PC-9 (cell line): ENCODE measurements around the gene GALNT9. TPM values are rescaled to one million over a fixed set of nuclear protein-coding genes. Genes with fewer than 3 reads are reported as not detected.

Experiments used
- BruUV-seq: library from RNA; stranded (reverse); fragments of 400-500 nt; replicated peaks from 2 replicates; lab custom pipeline; 2021; lab: Mats Ljungman, UMichigan
- CTCF ChIA-PET: fragments of 300-600 bp; sonication (Branson Sonifier 250); formaldehyde crosslinking; loops from one replicate; lab custom pipeline; 2022; ENCODE audit warnings: antibody characterized with exemption; lab: Charles Lee
- POLR2A ChIA-PET: fragments of 300-600 bp; sonication (Branson Sonifier 250); formaldehyde crosslinking; loops from one replicate; lab custom pipeline; 2022; ENCODE audit warnings: antibody characterized with exemption; ENCODE audit not compliant: unreplicated experiment; lab: Charles Lee
- DNase-seq, 2 experiments: peaks; one replicate each; pipeline versions ENCODE4 v3.0.0 to v3.0.0-alpha.2; 2015 to 2022; ENCODE audit warnings: mixed read lengths in 1 of 2
- H2AFZ ChIP-seq: fragments of 200-600 bp; sonication (generic); 2 replicates; pipeline ENCODE4 v1.8.1; 2017; ENCODE audit warnings: antibody characterized with exemption
- H3F3A ChIP-seq: fragments of 200-600 bp; sonication (generic); 2 replicates; pipeline ENCODE4 v1.8.1; 2017; ENCODE audit warnings: antibody characterized with exemption, mild to moderate bottlenecking, low read depth; ENCODE audit not compliant: insufficient read depth
- H3K27ac ChIP-seq: fragments of 200-600 bp; sonication (generic); 2 replicates; pipeline ENCODE4 v1.6.1; 2016; ENCODE audit warnings: mixed run types
- H3K27me3 ChIP-seq: fragments of 200-600 bp; sonication (generic); 2 replicates; pipeline ENCODE4 v1.6.1; 2016; ENCODE audit warnings: low read depth, mixed run types; ENCODE audit not compliant: insufficient read depth
- H3K36me3 ChIP-seq: fragments of 200-600 bp; sonication (generic); 2 replicates; pipeline ENCODE4 v1.6.1; 2016; ENCODE audit warnings: low read depth, mixed run types
- H3K4me1 ChIP-seq: fragments of 200-600 bp; sonication (generic); replicated peaks from 2 replicates; pipeline ENCODE4 v1.6.1; 2016; ENCODE audit warnings: mixed run types; ENCODE audit not compliant: insufficient read depth
- H3K4me2 ChIP-seq: fragments of 200-600 bp; sonication (generic); 2 replicates; pipeline ENCODE4 v1.6.1; 2017; ENCODE audit warnings: mixed run types
- H3K4me3 ChIP-seq: fragments of 200-600 bp; sonication (generic); 2 replicates; pipeline ENCODE4 v1.6.1; 2016; ENCODE audit warnings: mixed run types
- H3K79me2 ChIP-seq: fragments of 200-600 bp; sonication (generic); 2 replicates; pipeline ENCODE4 v1.6.1; 2017; ENCODE audit warnings: low read depth, mixed run types
- H3K9me2 ChIP-seq: fragments of 200-600 bp; sonication (generic); 2 replicates; pipeline ENCODE4 v1.8.1; 2017; ENCODE audit warnings: mild to moderate bottlenecking; ENCODE audit not compliant: insufficient read depth
- H3K9me3 ChIP-seq: fragments of 200-600 bp; sonication (generic); 2 replicates; pipeline ENCODE4 v1.8.1; 2016; ENCODE audit warnings: low read depth; ENCODE audit not compliant: insufficient read depth
- H4K20me1 ChIP-seq: fragments of 200-600 bp; sonication (generic); 2 replicates; pipeline ENCODE4 v1.8.1; 2017; ENCODE audit not compliant: insufficient read depth
- EZH2 ChIP-seq: fragments of 200-600 bp; sonication (generic); IDR thresholded peaks from 2 replicates; pipeline ENCODE4 v1.8.0; 2017; ENCODE audit warnings: antibody characterized with exemption, low read depth
- intact Hi-C: fragments of 100-400 bp; cut with micrococcal nuclease; formaldehyde crosslinking; loops from one replicate; pipeline ENCODE4 v1.10.0; 2022; ENCODE audit not compliant: unreplicated experiment
- total RNA-seq: library from RNA; stranded (reverse); gene quantifications from 2 replicates; pipeline ENCODE4 v1.2.3, GENCODE V29; 2021
- TF ChIP-seq, protein P1 (sequence below): fragments of 200-600 bp; sonication (generic); conservative IDR thresholded peaks from 2 replicates; pipeline ENCODE4 v1.6.1; 2017; ENCODE audit warnings: mixed run types, antibody characterized with exemption, mild to moderate bottlenecking, moderate library complexity

GALNT9 gene
- total RNA-seq, 1 experiment from 2014 or later = 11.2 TPM

- Histone ChIP-seq H3F3A (no peaks in the 10 kb centered on the region), H3K27ac (no peak overlapping the region), H4K20me1 (no peaks in the 10 kb centered on the region; the same call in 1 of the 2 replicates), H3K79me2 (no peaks in the 10 kb centered on the region), H2AFZ (no peak overlapping the region), H3K4me1 (no peaks in the 10 kb centered on the region), H3K4me3 (no peak overlapping the region), H3K4me2 (no peak overlapping the region), H3K9me2 (no peaks in the 10 kb centered on the region), H3K36me3 (no peaks in the 10 kb centered on the region), H3K27me3 (peaks cover 87% of the 10 kb centered on the region), H3K9me3 (no peaks in the 10 kb centered on the region)
- intact Hi-C loops = no loop called here
- TF ChIP-seq EZH2 = no peak
- TF ChIP-seq, protein P1, sequence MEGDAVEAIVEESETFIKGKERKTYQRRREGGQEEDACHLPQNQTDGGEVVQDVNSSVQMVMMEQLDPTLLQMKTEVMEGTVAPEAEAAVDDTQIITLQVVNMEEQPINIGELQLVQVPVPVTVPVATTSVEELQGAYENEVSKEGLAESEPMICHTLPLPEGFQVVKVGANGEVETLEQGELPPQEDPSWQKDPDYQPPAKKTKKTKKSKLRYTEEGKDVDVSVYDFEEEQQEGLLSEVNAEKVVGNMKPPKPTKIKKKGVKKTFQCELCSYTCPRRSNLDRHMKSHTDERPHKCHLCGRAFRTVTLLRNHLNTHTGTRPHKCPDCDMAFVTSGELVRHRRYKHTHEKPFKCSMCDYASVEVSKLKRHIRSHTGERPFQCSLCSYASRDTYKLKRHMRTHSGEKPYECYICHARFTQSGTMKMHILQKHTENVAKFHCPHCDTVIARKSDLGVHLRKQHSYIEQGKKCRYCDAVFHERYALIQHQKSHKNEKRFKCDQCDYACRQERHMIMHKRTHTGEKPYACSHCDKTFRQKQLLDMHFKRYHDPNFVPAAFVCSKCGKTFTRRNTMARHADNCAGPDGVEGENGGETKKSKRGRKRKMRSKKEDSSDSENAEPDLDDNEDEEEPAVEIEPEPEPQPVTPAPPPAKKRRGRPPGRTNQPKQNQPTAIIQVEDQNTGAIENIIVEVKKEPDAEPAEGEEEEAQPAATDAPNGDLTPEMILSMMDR = no peak
- POLR2A ChIA-PET = no interaction called here
- no TSS peak for BruUV-seq
- no peak for DNase-seq
- CTCF ChIA-PET = no interaction called here
These were observed 51.9 kb downstream of the GALNT9 start for GRCh38 chr12:132277374-132277941.

DNA sequence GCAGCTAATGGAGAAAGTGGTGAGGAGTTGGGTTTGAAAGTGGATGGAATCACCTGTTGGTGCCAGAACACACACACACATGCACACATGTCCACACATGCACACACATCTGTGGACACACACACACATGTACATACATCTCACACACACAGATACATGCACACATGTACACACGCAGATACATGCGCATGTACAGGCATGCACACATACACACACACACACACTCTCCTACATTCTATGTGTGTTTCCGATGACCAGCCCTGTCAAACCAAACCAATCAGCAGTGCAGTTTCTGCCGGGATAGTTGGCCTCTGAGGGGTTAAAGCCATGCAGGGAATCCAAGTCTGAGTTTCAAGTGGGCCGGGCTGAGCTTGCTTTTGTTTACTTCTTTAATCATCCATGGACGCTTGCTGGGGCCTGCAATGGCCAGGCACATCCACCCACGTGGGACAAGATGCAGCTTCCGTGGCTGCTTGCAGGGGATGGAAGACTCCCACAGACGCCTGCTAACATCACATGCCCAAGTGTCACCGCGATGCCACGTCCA is 52.5 kb downstream of the GALNT9 start:
- Histone ChIP-seq H2AFZ (no peak overlapping the region), H3K9me3 (no peaks in the 10 kb centered on the region), H3K9me2 (no peaks in the 10 kb centered on the region), H3K27ac (no peak overlapping the region), H3K36me3 (no peaks in the 10 kb centered on the region), H3K4me1 (no peaks in the 10 kb centered on the region), H3K79me2 (no peaks in the 10 kb centered on the region), H3F3A (no peaks in the 10 kb centered on the region), H3K4me2 (no peak overlapping the region), H3K4me3 (no peak overlapping the region), H3K27me3 (peaks cover 93% of the 10 kb centered on the region), H4K20me1 (no peaks in the 10 kb centered on the region)
- TF ChIP-seq EZH2 = no peak
- TF ChIP-seq, protein P1 = no peak
- ChIA-PET CTCF (no interaction called here), POLR2A (no interaction called here)
- BruUV-seq = no TSS peak
- intact Hi-C loops = no loop called here
- DNase-seq = no peak

DNA sequence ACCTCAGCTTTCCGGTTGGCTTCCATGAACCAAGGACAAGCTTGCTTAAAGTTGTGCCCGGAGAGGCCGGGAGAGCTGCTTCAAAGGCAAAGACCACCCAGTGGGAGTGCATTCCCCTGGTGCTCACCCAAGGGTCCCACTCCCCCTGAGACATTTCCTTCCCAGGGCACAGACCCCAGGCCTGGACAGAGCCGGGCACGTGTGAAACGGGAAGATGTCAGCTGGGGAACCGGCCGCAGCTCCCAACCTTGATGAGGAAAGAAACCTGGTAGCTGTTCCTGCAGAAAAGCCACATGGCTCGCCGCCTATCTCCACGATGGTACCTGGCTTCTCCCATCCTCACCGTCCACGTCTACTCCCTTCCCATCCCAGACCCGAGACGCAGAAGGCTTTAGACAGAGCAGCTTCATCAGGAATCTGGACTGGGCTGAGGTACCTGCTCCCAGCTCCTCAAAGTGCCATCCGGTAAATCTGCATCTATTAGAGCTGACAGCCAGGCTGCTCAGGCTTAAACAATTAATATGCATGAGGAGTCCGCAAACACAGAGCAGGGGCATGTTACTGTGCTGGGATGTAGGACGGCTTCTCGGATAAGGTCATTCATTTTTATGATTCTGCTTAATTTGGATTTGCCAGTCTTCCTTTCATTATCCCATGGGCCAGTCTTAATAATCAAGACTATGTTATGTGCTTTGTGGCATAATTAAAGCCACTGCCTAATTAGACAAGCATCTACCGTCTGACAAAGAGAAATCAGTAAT is 53.1 kb downstream of the GALNT9 start:
- POLR2A ChIA-PET = no interaction called here
- TF ChIP-seq, protein P1 = no peak
- no peak for TF ChIP-seq EZH2
- CTCF ChIA-PET = interaction anchor here (0.7 kb wide), 1 partner anchor 173 kb away, joined by 4 read pairs; no protein-coding TSS in a partner anchor
- Histone ChIP-seq H3F3A (no peaks in the 10 kb centered on the region), H2AFZ (no peak overlapping the region), H3K4me1 (no peaks in the 10 kb centered on the region), H4K20me1 (no peaks in the 10 kb centered on the region), H3K27me3 (peaks cover 96% of the 10 kb centered on the region), H3K9me3 (no peaks in the 10 kb centered on the region), H3K27ac (no peak overlapping the region), H3K79me2 (no peaks in the 10 kb centered on the region), H3K9me2 (no peaks in the 10 kb centered on the region), H3K36me3 (no peaks in the 10 kb centered on the region), H3K4me2 (no peak overlapping the region), H3K4me3 (no peak overlapping the region)
- no TSS peak for BruUV-seq
- no peak for DNase-seq
- intact Hi-C loops = no loop called here
